NCI-H526 treated with DMSO at 0.1 percent for 48 hours (cell line): ENCODE results near the gene IST1.

Experiments used
- DNase-seq: peaks from one replicate; lab custom pipeline; 2025; lab: John Stamatoyannopoulos, UW

Gene IST1

GRCh38 chr16:71965223-71965622 lies 69.9 kb downstream of the IST1 start:
- DNase-seq = no peak

- DNase-seq = no peak
These were observed 71.6 kb downstream of the IST1 start for GRCh38 chr16:71966932-71967331.

- DNase-seq = no peak
These were observed 74.0 kb downstream of the IST1 start for GRCh38 chr16:71969353-71969752.

DNA sequence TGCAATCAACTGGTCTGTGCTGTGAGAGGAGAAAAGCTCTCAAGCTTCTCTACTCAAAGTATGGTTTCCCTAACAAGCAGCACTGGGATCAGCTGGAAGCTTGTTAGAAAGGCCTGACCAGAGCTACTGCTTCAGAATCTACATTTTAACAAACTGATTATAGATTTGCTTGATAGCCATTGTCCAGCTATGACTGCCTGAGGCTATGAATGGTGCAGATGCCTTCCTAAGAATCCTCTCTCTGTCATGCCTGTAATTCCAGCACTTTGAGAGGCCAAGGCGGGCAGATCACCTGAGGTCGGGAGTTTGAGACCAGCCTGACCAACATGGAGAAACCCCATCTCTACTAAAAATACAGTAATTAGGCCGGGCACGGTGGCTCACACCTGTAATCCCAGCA lies 76.2 kb downstream of the IST1 start:
- DNase-seq = no peak

GRCh38 chr16:71972356-71972755 lies 77.0 kb downstream of the IST1 start:
- no peak for DNase-seq

- no peak for DNase-seq
These were observed 77.7 kb downstream of the IST1 start for GRCh38 chr16:71973001-71973400.

GRCh38 chr16:71974068-71974818 lies 78.9 kb downstream of the IST1 start:
- no peak for DNase-seq
